Measurements from ENCODE around the gene YARS1. TPM values are rescaled to one million over a fixed set of nuclear protein-coding genes. Genes with fewer than 3 reads are reported as not detected.

YARS1 gene
- total RNA-seq, 1 experiment from 2014 or later: 180 TPM

DNA sequence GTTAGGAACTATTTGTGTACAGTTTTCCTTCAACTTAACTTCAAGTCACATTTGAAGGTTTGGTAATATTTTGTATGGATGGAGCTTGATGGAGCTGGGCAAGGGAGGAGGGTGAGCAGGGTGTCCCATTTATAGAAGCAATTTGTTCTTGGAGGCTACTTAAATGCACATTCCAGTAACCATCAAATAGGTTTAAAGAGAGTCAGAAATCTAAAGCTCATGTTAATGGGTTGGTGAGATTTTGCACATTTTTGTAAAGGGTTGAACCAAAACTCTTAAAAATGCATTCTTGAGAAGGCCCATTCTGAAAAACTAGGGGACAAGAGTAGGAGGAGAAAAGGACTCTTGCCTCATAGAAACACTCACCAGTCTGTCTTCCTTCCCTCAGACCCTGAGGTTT lies 43.4 kb upstream of the YARS1 start:
- no peaks in the 10 kb centered on the region for H4K20me1 ChIP-seq (ENCODE audit: insufficient read depth)
- H3K27me3 ChIP-seq (ENCODE audit: insufficient read depth, low read depth): no peaks in the 10 kb centered on the region
- no peaks in the 10 kb centered on the region for H3K9me3 ChIP-seq (ENCODE audit: insufficient read depth, low read depth)
- H2AFZ ChIP-seq: no peak overlapping the region
- H3K4me1 ChIP-seq (replicated peaks; ENCODE audit: insufficient read depth): no peaks in the 10 kb centered on the region
- TF ChIP-seq EZH2 (IDR thresholded peaks at IDR 0.05; ENCODE audit: low read depth): no peak
- TF ChIP-seq, protein P1, sequence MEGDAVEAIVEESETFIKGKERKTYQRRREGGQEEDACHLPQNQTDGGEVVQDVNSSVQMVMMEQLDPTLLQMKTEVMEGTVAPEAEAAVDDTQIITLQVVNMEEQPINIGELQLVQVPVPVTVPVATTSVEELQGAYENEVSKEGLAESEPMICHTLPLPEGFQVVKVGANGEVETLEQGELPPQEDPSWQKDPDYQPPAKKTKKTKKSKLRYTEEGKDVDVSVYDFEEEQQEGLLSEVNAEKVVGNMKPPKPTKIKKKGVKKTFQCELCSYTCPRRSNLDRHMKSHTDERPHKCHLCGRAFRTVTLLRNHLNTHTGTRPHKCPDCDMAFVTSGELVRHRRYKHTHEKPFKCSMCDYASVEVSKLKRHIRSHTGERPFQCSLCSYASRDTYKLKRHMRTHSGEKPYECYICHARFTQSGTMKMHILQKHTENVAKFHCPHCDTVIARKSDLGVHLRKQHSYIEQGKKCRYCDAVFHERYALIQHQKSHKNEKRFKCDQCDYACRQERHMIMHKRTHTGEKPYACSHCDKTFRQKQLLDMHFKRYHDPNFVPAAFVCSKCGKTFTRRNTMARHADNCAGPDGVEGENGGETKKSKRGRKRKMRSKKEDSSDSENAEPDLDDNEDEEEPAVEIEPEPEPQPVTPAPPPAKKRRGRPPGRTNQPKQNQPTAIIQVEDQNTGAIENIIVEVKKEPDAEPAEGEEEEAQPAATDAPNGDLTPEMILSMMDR (conservative IDR thresholded peaks at IDR 0.05): no peak
- H3K36me3 ChIP-seq (ENCODE audit: low read depth): peaks cover 3% of the 10 kb centered on the region; the same call in 1 of the 2 replicates
- H3F3A ChIP-seq (ENCODE audit: insufficient read depth, low read depth): peaks cover 4% of the 10 kb centered on the region; the same call in 1 of the 2 replicates
- no peaks in the 10 kb centered on the region for H3K9me2 ChIP-seq (ENCODE audit: insufficient read depth)
- no peak overlapping the region for H3K4me3 ChIP-seq
- H3K79me2 ChIP-seq (ENCODE audit: low read depth): no peaks in the 10 kb centered on the region
- CTCF ChIA-PET: no interaction called here
- POLR2A ChIA-PET (ENCODE audit: unreplicated experiment): no interaction called here
- no TSS peak for BruUV-seq (replicated peaks)
- intact Hi-C loops (cut with micrococcal nuclease; ENCODE audit: unreplicated experiment): no loop called here
- H3K27ac ChIP-seq: no peak overlapping the region
- DNase-seq: no peak
- H3K4me2 ChIP-seq: no peak overlapping the region

DNA sequence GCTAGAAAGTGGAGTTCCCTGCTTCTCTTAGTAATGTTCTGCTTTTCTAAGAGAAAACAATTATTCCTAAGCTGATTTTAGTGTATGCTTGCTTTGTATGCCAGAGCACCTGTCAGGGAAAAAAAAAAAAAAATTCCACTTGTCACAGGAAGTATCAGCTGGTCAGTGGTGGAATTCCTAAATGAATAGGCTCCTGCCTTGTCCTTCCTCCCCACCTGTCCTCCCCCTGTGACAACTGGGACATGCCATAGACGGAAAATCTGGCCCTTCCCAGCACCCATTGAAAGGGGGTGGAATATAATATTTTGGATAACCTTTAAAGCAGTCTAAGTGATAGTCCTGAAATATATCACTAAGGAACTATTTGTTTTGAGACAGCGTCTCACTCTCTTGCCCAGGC lies 42.8 kb upstream of the YARS1 start:
- no peaks in the 10 kb centered on the region for H4K20me1 ChIP-seq (ENCODE audit: insufficient read depth)
- no peak overlapping the region for H3K4me2 ChIP-seq
- H3K9me2 ChIP-seq (ENCODE audit: insufficient read depth): no peaks in the 10 kb centered on the region
- no TSS peak for BruUV-seq (replicated peaks)
- ChIA-PET CTCF (no interaction called here), POLR2A (ENCODE audit: unreplicated experiment) (no interaction called here)
- TF ChIP-seq, protein P1 (conservative IDR thresholded peaks at IDR 0.05): no peak
- TF ChIP-seq EZH2 (IDR thresholded peaks at IDR 0.05; ENCODE audit: low read depth): no peak
- no peak for DNase-seq
- peaks cover 4% of the 10 kb centered on the region for H3F3A ChIP-seq (ENCODE audit: insufficient read depth, low read depth)
- H3K4me1 ChIP-seq (replicated peaks; ENCODE audit: insufficient read depth): no peaks in the 10 kb centered on the region
- H3K4me3 ChIP-seq: no peak overlapping the region
- H3K27me3 ChIP-seq (ENCODE audit: insufficient read depth, low read depth): no peaks in the 10 kb centered on the region
- no peaks in the 10 kb centered on the region for H3K9me3 ChIP-seq (ENCODE audit: insufficient read depth, low read depth)
- no peaks in the 10 kb centered on the region for H3K79me2 ChIP-seq (ENCODE audit: low read depth)
- no peak overlapping the region for H2AFZ ChIP-seq
- peaks cover 3% of the 10 kb centered on the region; the same call in 1 of the 2 replicates for H3K36me3 ChIP-seq (ENCODE audit: low read depth)
- intact Hi-C loops (cut with micrococcal nuclease; ENCODE audit: unreplicated experiment): no loop called here
- H3K27ac ChIP-seq: no peak overlapping the region

DNA sequence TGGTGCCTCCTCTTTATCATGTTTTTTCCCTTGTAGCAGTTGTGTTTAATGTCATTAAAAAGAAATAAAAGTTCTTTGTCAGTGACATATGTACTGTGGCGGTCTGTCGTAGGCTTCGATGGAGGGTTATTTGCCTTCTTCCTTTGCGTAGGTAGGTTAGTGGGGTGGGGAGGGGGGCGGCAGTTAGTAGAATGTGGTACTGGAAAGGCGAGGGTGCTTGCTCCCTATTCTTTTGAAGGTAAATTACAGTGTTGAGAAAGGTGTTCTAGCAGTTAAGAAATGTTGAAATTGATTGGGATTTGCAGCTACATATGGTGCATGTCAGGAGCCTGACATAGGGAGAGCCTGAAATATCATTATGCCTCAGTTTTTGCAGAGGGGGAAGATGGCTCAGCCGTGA lies 41.6 kb upstream of the YARS1 start:
- H3K27me3 ChIP-seq (ENCODE audit: insufficient read depth, low read depth): no peaks in the 10 kb centered on the region
- CTCF ChIA-PET: no interaction called here
- H2AFZ ChIP-seq: no peak overlapping the region
- no peaks in the 10 kb centered on the region for H3K9me2 ChIP-seq (ENCODE audit: insufficient read depth)
- H3K27ac ChIP-seq: no peak overlapping the region
- BruUV-seq (replicated peaks): no TSS peak
- DNase-seq: no peak
- H3K4me3 ChIP-seq: no peak overlapping the region
- peaks cover 13% of the 10 kb centered on the region for H3K36me3 ChIP-seq (ENCODE audit: low read depth)
- intact Hi-C loops (cut with micrococcal nuclease; ENCODE audit: unreplicated experiment): no loop called here
- H3F3A ChIP-seq (ENCODE audit: insufficient read depth, low read depth): peaks cover 4% of the 10 kb centered on the region
- TF ChIP-seq, protein P1 (conservative IDR thresholded peaks at IDR 0.05): no peak
- TF ChIP-seq EZH2 (IDR thresholded peaks at IDR 0.05; ENCODE audit: low read depth): no peak
- no peaks in the 10 kb centered on the region for H3K79me2 ChIP-seq (ENCODE audit: low read depth)
- no peak overlapping the region for H3K4me2 ChIP-seq
- POLR2A ChIA-PET (ENCODE audit: unreplicated experiment): no interaction called here
- H3K4me1 ChIP-seq (replicated peaks; ENCODE audit: insufficient read depth): no peaks in the 10 kb centered on the region
- H3K9me3 ChIP-seq (ENCODE audit: insufficient read depth, low read depth): no peaks in the 10 kb centered on the region
- H4K20me1 ChIP-seq (ENCODE audit: insufficient read depth): no peaks in the 10 kb centered on the region

Measured in PC-9 (cell line).